GM18873 (cell line): ENCODE data around the gene SIRT2.
A peak's percentile ranks its signal among the peaks of the same experiment; 100 is the strongest.
"Not testable (repeated sequence)": the region's sequence is repeated elsewhere in the genome, so short reads cannot be mapped to it uniquely, and the experiment has no call there.

ENCODE experiments used
- ATAC-seq: cut with Tn5 transposase; IDR thresholded peaks from one replicate; pipeline ENCODE4 v1.9.1; 2021; ENCODE audit warnings: mild to moderate bottlenecking, moderate library complexity, moderate number of reproducible peaks; ENCODE audit not compliant: unreplicated experiment, low FRiP score

SIRT2 gene

GRCh38 chr19:38836159-38836982 is 63.0 kb downstream of the SIRT2 start:
- no peak for ATAC-seq

- no peak for ATAC-seq
These were observed 64.8 kb downstream of the SIRT2 start for GRCh38 chr19:38834590-38834989.

DNA sequence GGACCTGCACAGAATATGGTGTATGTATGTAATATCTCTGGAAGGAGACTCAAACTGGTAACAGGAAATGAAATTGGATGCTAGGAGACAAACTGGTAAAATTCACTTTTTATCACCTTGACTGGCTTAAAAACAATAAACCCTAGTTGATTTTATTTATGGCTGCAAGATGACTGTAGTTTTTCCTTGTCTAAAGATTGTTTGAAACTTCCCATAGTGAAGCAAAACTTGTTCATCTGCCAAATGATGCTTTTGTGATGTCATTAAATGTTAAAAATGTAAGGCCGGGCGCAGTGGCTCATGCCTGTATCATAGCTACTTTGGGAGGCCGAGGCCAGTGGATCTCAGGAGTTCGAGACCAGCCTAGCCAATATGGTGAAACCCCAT is 65.3 kb downstream of the SIRT2 start:
- no peak for ATAC-seq

DNA sequence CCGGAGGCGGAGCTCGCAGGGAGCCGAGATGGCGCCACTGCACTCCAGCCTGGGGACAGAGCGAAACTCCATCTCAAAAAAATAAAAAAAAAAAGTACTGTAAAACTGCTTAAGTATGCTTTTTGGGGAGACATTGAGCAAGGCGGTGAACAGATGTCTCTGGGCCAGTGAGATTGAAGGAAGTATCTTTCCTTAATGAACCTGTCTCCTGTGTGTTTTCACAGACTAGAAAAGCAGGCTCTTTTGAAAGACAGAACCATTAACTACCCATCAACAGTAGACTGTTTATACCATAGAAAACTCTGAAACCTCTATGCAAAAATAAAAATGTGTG is 66.4 kb downstream of the SIRT2 start:
- no peak for ATAC-seq

- ATAC-seq: peak; percentile 24
These were observed 68.2 kb downstream of the SIRT2 start for GRCh38 chr19:38831142-38831605.

DNA sequence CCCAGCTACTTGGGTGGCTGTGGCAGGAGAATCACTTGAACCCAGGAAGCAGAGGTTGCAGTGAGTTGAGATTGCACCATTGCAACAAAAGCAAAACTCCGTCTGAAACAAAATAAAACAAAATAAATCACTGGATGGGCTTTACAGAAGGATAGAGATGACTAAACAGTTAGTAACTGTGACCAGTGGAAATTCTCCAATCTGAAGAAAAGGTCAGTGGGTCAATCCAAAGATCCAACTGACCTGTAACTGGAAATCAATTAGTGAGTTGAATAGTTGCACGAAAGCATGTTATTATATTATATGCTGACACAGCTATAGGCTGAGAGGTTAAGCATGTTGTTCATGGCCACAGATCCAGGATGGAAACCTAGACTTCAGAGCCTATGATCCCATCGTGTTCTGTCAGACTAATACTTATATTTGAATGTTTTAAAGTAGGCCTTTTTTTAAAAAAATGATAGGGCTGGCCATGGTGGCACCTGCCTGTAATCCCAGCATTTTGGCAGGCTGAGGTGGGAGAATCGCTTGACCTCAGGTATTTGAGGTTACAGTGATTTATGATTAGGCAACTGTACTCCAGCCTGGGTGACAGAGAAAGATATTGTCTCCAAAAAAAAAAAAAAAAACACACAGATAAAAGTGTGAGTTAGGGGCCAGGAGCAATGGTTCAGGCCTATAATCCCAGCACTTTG is 69.2 kb downstream of the SIRT2 start:
- no peak for ATAC-seq

DNA sequence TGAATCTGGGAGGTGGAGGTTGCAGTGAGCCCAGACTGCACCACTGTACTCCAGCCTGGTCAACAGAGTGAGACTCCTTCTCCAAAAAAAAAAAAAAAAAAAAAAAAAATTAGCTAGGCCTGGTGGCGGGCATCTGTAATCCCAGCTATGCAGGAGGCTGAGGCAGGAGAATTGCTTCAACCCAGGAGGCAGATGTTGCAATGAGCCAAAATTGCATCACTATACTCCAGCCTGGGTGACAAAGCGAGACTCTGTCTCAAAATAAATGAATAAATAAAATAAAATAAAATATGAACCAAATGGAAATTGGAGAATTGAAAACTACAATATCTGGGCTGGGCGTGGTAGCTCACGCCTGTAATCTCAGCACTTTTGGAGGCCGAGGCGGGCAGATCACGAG is 70.2 kb downstream of the SIRT2 start:
- not testable (repeated sequence) for ATAC-seq
